Natural killer cell (primary cell): ENCODE measurements around the gene AUTS2. TPM values are rescaled to one million over a fixed set of nuclear protein-coding genes. Genes with fewer than 3 reads are reported as not detected.

ENCODE experiments used
- ATAC-seq, 3 donors: fragments of 150-1000 bp in 2 of 3; fragments of 200-7000 bp in 1 of 3; cut with Tn5 transposase; 1 replicate in 1 of 3; 2 replicates in 2 of 3; pipeline ENCODE4 v1.10.0; 2021; ENCODE audit warnings: mild to moderate bottlenecking in 2 of 3, moderate library complexity in 2 of 3
- DNase-seq, 2 donors: peaks; one replicate each; pipeline versions ENCODE4 v3.0.0 to v3.0.0-alpha.2; 2013 to 2021; ENCODE audit warnings: mixed read lengths in 1 of 2
- H3K27ac ChIP-seq: one replicate; pipeline ENCODE4 v1.5.1; 2013; ENCODE audit warnings: mild to moderate bottlenecking, low read length
- H3K27me3 ChIP-seq: one replicate; pipeline ENCODE4 v1.6.1; 2013; ENCODE audit warnings: low read length; ENCODE audit not compliant: control insufficient read depth, insufficient read depth
- H3K36me3 ChIP-seq: one replicate; pipeline ENCODE4 v1.6.1; 2013; ENCODE audit warnings: low read length; ENCODE audit not compliant: control insufficient read depth, insufficient read depth
- H3K4me1 ChIP-seq: one replicate; pipeline ENCODE4 v1.6.1; 2013; ENCODE audit warnings: low read length; ENCODE audit not compliant: control insufficient read depth, insufficient read depth
- H3K4me3 ChIP-seq: one replicate; pipeline ENCODE4 v1.5.1; 2013; ENCODE audit warnings: low read length
- H3K9me3 ChIP-seq: one replicate; pipeline ENCODE4 v1.6.1; 2013; ENCODE audit warnings: low read length; ENCODE audit not compliant: control insufficient read depth, insufficient read depth
- H3K27ac Mint-ChIP-seq, 2 donors: one replicate each; pipeline ENCODE4 v1.8.0; 2022; ENCODE audit warnings: mild to moderate bottlenecking in 2 of 2, mixed read lengths in 2 of 2, moderate library complexity in 1 of 2
- H3K27me3 Mint-ChIP-seq, 2 donors: one replicate each; pipeline ENCODE4 v1.8.0; 2022; ENCODE audit warnings: low read depth in 2 of 2, mixed read lengths in 2 of 2
- H3K36me3 Mint-ChIP-seq: one replicate; pipeline ENCODE4 v1.8.0; 2022; ENCODE audit warnings: mixed read lengths
- H3K4me1 Mint-ChIP-seq, 2 donors: one replicate each; pipeline ENCODE4 v1.8.0; 2022; ENCODE audit warnings: mixed read lengths in 2 of 2
- H3K4me3 Mint-ChIP-seq: one replicate; pipeline ENCODE4 v1.8.0; 2022; ENCODE audit warnings: mild to moderate bottlenecking, moderate library complexity, mixed read lengths
- H3K9me3 Mint-ChIP-seq, 2 donors: one replicate each; pipeline ENCODE4 v1.8.0; 2022; ENCODE audit warnings: mixed read lengths in 2 of 2
- WGBS: methylation state at CpG from one replicate; pipeline ENCODE4 v1.1.7; 2013; ENCODE audit warnings: missing lambda C conversion rate; ENCODE audit not compliant: insufficient coverage; 5-methylcytosine and 5-hydroxymethylcytosine counted together
- intact Hi-C: fragments of 100-400 bp; cut with micrococcal nuclease; formaldehyde crosslinking; loops from one replicate; pipeline ENCODE4 v1.14.2; 2022
- total RNA-seq, 4 donors: library from RNA; stranded (reverse); fragments of 120-200 nt in 1 of 4; gene quantifications; one replicate each; pipeline versions ENCODE4 v1.2.3 to v1.2.4, GENCODE V29; 2013 to 2022
- TF ChIP-seq, protein P1 (sequence below): fragments of 200-600 bp; IDR thresholded peaks from one replicate; pipeline ENCODE4 v1.8.0; 2022; ENCODE audit warnings: antibody characterized with exemption

Gene AUTS2
- total RNA-seq, 3 donors from 2014 or later (not counting 1 experiment from before 2014, with no cell fraction given): 147 to 197 (median 155) TPM

DNA sequence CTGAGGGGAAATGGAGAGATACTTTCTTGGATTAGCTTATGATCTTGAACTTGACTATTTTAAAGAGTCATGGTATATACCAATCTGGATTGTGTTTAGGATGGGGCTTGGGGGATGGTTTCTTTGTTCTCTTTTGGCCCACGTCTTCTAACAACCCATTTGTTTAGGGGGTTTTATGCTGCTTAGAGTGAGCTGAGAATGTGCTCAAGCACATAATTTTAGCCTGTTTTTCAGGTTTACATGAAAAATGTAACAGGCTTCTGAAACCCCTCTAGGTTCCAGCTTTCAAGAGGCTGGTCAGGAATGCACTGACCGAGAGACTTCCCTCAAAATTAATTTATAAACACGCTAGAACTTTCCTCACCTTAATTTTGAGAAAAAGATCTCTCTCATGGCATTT is 94.3 kb downstream of the AUTS2 start:
- Histone ChIP-seq H3K9me3 (no peaks in the 10 kb centered on the region), H3K4me1 (peaks cover 7% of the 10 kb centered on the region), H3K27me3 (no peaks in the 10 kb centered on the region), H3K27ac (no peak overlapping the region), H3K36me3 (no peaks in the 10 kb centered on the region), H3K4me3 (no peak overlapping the region)
- Mint-ChIP-seq H3K36me3 (no peaks in the 10 kb centered on the region), H3K27ac (no peak overlapping the region), H3K9me3 (no peaks in the 10 kb centered on the region), H3K27me3 (no peaks in the 10 kb centered on the region), H3K4me3 (no peak overlapping the region), H3K4me1 (peaks cover 16 to 24% of the 10 kb centered on the region in 2 donors)
- 86% methylated on average over 2 of the region's 3 CpGs for WGBS
- DNase-seq (no peak), ATAC-seq (no peak)
- intact Hi-C loops: no loop called here
- TF ChIP-seq, protein P1, sequence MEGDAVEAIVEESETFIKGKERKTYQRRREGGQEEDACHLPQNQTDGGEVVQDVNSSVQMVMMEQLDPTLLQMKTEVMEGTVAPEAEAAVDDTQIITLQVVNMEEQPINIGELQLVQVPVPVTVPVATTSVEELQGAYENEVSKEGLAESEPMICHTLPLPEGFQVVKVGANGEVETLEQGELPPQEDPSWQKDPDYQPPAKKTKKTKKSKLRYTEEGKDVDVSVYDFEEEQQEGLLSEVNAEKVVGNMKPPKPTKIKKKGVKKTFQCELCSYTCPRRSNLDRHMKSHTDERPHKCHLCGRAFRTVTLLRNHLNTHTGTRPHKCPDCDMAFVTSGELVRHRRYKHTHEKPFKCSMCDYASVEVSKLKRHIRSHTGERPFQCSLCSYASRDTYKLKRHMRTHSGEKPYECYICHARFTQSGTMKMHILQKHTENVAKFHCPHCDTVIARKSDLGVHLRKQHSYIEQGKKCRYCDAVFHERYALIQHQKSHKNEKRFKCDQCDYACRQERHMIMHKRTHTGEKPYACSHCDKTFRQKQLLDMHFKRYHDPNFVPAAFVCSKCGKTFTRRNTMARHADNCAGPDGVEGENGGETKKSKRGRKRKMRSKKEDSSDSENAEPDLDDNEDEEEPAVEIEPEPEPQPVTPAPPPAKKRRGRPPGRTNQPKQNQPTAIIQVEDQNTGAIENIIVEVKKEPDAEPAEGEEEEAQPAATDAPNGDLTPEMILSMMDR: no peak

DNA sequence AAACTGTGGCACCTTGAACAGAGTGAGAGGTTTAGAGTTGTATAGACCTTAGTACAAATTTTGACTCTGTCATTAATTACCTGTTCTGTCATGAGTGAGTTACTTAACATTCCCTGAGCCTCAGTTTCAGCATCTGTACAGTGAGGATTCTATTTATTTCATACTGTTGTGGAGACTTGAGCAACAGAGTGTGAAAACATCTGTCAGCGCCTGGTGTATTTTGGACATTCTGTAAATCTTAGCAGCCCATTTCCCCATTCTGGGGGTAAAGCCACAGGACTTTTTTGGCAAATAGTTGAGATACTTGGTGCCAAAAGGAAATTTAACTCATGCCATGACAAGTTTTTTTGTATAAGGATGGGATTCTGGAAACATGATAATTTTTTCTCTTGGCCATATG is 94.8 kb downstream of the AUTS2 start:
- no peak for DNase-seq
- peaks cover 16 to 28% of the 10 kb centered on the region in 2 donors for H3K4me1 Mint-ChIP-seq

DNA sequence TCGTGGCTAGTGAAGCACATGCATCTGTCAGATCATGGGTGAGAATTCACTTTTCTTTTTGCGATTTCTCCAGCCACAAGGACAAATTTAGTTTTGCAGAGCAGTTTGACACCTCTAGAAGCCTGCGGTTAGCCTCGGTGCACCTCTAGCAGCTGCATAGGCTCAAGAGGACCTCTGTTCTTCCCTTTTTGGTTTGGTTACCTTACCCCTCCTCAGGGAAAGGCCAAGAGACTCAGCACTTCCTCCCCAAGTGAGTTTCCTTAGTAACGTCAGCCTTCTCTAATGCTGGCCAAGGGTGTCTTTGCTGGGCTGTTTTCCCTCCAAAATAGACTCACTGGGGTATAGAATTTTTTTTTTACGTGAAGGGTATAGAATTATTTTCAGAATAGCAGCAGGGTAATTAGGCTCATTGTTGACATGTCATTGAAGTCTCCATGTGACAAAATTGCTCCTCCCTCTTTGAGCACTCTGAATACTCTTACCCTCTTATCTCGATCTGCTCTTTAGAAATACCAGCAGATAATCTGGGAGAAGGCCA is 97.8 kb downstream of the AUTS2 start:
- no peak overlapping the region for H3K4me3 ChIP-seq
- intact Hi-C loops: no loop called here
- whole genome bisulfite sequencing: 0% methylated on average over 5 of the region's 7 CpGs
- no peaks in the 10 kb centered on the region for H3K9me3 ChIP-seq
- H3K27me3 Mint-ChIP-seq: no peaks in the 10 kb centered on the region
- peak overlapping the region; percentile 73 to 85 for H3K27ac Mint-ChIP-seq
- H3K4me1 ChIP-seq: peaks cover 7% of the 10 kb centered on the region
- H3K36me3 Mint-ChIP-seq: no peaks in the 10 kb centered on the region
- DNase-seq (peak in 1 of 2 donors; percentile 48), ATAC-seq (peak; percentile 53 to 73 (median 57))
- H3K27ac ChIP-seq: peak overlapping the region; percentile 47
- H3K27me3 ChIP-seq: no peaks in the 10 kb centered on the region
- peak overlapping the region; percentile 84 for H3K4me3 Mint-ChIP-seq
- no peaks in the 10 kb centered on the region for H3K9me3 Mint-ChIP-seq
- TF ChIP-seq, protein P1: no peak
- peaks cover 16 to 34% of the 10 kb centered on the region in 2 donors for H3K4me1 Mint-ChIP-seq
- no peaks in the 10 kb centered on the region for H3K36me3 ChIP-seq

More for the DNA sequence above, 94.8 kb downstream of the AUTS2 start:
- no peak for ATAC-seq
- no peaks in the 10 kb centered on the region for H3K36me3 ChIP-seq
- no peaks in the 10 kb centered on the region for H3K9me3 ChIP-seq
- no peak overlapping the region for H3K4me3 ChIP-seq
- H3K4me1 ChIP-seq: peaks cover 7% of the 10 kb centered on the region
- no peaks in the 10 kb centered on the region for H3K27me3 ChIP-seq
- no peaks in the 10 kb centered on the region for H3K36me3 Mint-ChIP-seq
- TF ChIP-seq, protein P1: no peak
- H3K9me3 Mint-ChIP-seq: no peaks in the 10 kb centered on the region
- no peak overlapping the region for H3K27ac Mint-ChIP-seq
- WGBS: 100% methylated on average over 1 of the region's 1 CpG
- intact Hi-C loops: no loop called here
- no peak overlapping the region for H3K27ac ChIP-seq
- H3K27me3 Mint-ChIP-seq: no peaks in the 10 kb centered on the region
- H3K4me3 Mint-ChIP-seq: no peak overlapping the region
